ENCODE measurements around the gene LY86. TPM values are rescaled to one million over a fixed set of nuclear protein-coding genes. Genes with fewer than 3 reads are reported as not detected.
"Not testable (repeated sequence)": the region's sequence is repeated elsewhere in the genome, so short reads cannot be mapped to it uniquely, and the experiment has no call there.

The LY86 gene
- polyA plus RNA-seq, 3 donors from 2014 or later, result 3.2 to 26.3 (median 17.1) TPM

DNA sequence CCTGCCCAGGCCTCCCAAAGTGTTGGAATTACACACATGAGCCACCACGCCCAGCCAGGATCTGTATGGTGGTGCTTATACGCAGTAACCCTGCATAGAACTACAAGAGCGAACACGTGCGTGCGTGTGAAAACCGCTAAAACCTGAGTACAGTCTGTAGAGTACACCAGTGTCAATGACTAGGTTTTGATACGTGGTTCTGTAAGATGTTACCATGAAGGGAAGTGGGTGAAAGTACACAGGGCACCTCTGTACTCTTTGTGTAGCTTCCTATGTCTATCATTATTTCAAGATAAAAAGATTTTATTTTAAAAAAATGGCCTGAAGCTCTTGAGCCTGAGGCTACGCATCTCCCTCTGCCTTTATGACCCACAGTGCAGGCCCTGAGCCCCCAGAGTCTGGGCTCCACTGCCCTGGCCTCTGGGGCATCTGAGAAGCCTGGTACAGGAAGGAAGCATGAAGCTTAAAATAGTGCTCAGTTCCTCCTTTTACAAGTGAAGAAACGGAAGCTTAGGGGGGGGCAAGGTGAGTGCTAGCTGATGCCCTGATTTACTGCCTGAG is 21.6 kb downstream of the LY86 start:
- Mint-ChIP-seq H3K36me3 (no peaks in the 10 kb centered on the region), H3K27ac (peak overlapping the region; percentile 69 to 90 (median 88)), H3K27me3 (ENCODE audit: low read depth in 3 of 3) (peaks cover 10 to 28% (median 12%) of the 10 kb centered on the region in 3 donors), H3K4me1 (peaks cover 52 to 60% of the 10 kb centered on the region in 2 donors), H3K9me3 (peaks cover 0 to 8% (median 0%) of the 10 kb centered on the region in 6 donors), H3K4me3 (peak overlapping the region; percentile 36 to 64 (median 53))
- peak; percentile 60 to 72 (median 67) for DNase-seq

GRCh38 chr6:6611486-6611885 is 23.0 kb downstream of the LY86 start:
- Mint-ChIP-seq H3K27ac (peak overlapping the region; percentile 55 to 90 (median 76)), H3K4me3 (peak overlapping the region in 3 of 5 donors; percentile 8 to 41 (median 23)), H3K4me1 (peaks cover 52 to 60% of the 10 kb centered on the region in 2 donors), H3K36me3 (no peaks in the 10 kb centered on the region), H3K9me3 (peaks cover 0 to 8% (median 0%) of the 10 kb centered on the region in 6 donors), H3K27me3 (ENCODE audit: low read depth in 3 of 3) (peaks cover 10 to 22% (median 12%) of the 10 kb centered on the region in 3 donors)
- DNase-seq, result no peak

DNA sequence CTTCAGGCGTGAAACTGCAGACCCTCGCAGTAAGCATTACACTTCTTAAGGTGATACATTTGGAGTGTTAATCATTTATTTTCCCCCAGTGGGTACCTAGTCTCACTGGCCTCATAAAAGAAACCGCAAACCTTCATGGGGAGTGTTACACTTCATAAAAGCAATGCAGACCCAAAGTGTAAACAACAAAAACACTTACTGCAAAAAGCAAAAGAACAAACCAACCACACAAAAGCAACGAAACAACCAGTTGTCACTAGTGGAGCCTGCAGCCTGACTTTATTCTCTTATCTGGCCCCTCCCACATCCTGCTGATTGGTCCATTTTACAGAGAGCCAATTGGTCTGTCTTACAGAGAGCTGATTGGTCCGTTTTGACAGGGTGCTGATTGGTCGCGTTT is 23.8 kb downstream of the LY86 start:
- Mint-ChIP-seq H3K36me3 (no peaks in the 10 kb centered on the region), H3K9me3 (peaks cover 0 to 8% (median 0%) of the 10 kb centered on the region in 6 donors), H3K27me3 (ENCODE audit: low read depth in 3 of 3) (peaks cover 10 to 25% (median 10%) of the 10 kb centered on the region in 3 donors), H3K4me1 (peaks cover 52 to 60% of the 10 kb centered on the region in 2 donors), H3K27ac (peak overlapping the region; percentile 30 to 78 (median 71)), H3K4me3 (peak overlapping the region; percentile 8 to 43 (median 41))
- DNase-seq, result peak; percentile 46 to 72 (median 60)

DNA sequence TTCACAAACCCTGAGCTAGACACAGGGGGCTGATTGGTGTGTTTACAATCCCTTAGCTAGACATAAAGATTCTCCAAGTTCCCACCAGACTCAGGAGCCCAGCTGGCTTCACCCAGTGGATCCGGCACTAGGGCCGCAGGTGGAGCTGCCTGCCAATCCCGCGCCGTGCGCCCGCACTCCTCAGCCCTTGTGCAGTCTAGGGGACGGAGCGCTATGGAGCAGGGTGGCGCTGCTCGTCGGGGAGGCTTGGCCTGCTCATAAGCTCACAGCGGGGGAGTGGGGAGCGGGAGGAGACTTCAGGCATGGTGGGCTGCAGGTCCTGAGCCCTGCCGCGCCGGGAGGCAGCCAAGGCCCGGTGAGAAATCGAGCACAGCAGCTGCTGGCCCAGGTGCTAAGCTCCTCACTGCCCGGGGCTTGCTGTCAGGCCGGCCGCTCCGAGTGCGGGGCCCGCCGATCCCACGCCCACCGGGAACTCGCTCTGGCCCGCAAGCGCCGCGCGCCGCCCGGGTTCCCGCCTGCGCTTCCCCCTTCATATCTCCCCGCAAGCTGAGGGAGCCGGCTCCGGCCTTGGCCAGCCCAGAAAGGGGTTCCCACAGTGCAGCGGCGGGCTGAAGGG is 24.7 kb downstream of the LY86 start:
- Mint-ChIP-seq H3K27ac (peak overlapping the region in 4 of 6 donors; percentile 58 to 88 (median 73)), H3K4me3 (peak overlapping the region in 1 of 5 donors; percentile 81), H3K4me1 (peaks cover 52 to 58% of the 10 kb centered on the region in 2 donors), H3K27me3 (ENCODE audit: low read depth in 3 of 3) (peaks cover 9 to 26% (median 10%) of the 10 kb centered on the region in 3 donors)
- not testable (repeated sequence) for DNase-seq, H3K9me3 Mint-ChIP-seq, H3K36me3 Mint-ChIP-seq

GRCh38 chr6:6614096-6614982 is 25.8 kb downstream of the LY86 start:
- no peaks in the 10 kb centered on the region for H3K36me3 Mint-ChIP-seq
- H3K27me3 Mint-ChIP-seq (ENCODE audit: low read depth in 3 of 3), result peaks cover 9 to 30% (median 10%) of the 10 kb centered on the region in 3 donors
- H3K4me3 Mint-ChIP-seq, result peak overlapping the region; percentile 36 to 81 (median 60)
- peak; percentile 57 to 73 (median 58) for DNase-seq
- peaks cover 49 to 50% of the 10 kb centered on the region in 2 donors for H3K4me1 Mint-ChIP-seq
- H3K27ac Mint-ChIP-seq, result peak overlapping the region; percentile 77 to 94 (median 86)
- peaks cover 0 to 8% (median 0%) of the 10 kb centered on the region in 6 donors for H3K9me3 Mint-ChIP-seq

- Mint-ChIP-seq H3K9me3 (peaks cover 0 to 8% (median 0%) of the 10 kb centered on the region in 6 donors), H3K4me1 (peaks cover 43 to 44% of the 10 kb centered on the region in 2 donors), H3K36me3 (no peaks in the 10 kb centered on the region), H3K27me3 (ENCODE audit: low read depth in 3 of 3) (peaks cover 9 to 28% (median 12%) of the 10 kb centered on the region in 3 donors), H3K27ac (peak overlapping the region; percentile 77 to 94 (median 86)), H3K4me3 (peak overlapping the region in 3 of 5 donors; percentile 36 to 81 (median 60))
- peak in 1 of 3 donors; percentile 21 for DNase-seq
These were observed 26.4 kb downstream of the LY86 start for GRCh38 chr6:6614983-6615349.

GRCh38 chr6:6616656-6617055 is 28.1 kb downstream of the LY86 start:
- DNase-seq, result no peak
- Mint-ChIP-seq H3K9me3 (peaks cover 0 to 8% (median 0%) of the 10 kb centered on the region in 6 donors), H3K27ac (peak overlapping the region in 3 of 6 donors; percentile 10 to 41 (median 11)), H3K36me3 (no peaks in the 10 kb centered on the region), H3K27me3 (ENCODE audit: low read depth in 3 of 3) (peaks cover 9 to 28% (median 9%) of the 10 kb centered on the region in 3 donors), H3K4me1 (peaks cover 26 to 27% of the 10 kb centered on the region in 2 donors), H3K4me3 (no peak overlapping the region)

DNA sequence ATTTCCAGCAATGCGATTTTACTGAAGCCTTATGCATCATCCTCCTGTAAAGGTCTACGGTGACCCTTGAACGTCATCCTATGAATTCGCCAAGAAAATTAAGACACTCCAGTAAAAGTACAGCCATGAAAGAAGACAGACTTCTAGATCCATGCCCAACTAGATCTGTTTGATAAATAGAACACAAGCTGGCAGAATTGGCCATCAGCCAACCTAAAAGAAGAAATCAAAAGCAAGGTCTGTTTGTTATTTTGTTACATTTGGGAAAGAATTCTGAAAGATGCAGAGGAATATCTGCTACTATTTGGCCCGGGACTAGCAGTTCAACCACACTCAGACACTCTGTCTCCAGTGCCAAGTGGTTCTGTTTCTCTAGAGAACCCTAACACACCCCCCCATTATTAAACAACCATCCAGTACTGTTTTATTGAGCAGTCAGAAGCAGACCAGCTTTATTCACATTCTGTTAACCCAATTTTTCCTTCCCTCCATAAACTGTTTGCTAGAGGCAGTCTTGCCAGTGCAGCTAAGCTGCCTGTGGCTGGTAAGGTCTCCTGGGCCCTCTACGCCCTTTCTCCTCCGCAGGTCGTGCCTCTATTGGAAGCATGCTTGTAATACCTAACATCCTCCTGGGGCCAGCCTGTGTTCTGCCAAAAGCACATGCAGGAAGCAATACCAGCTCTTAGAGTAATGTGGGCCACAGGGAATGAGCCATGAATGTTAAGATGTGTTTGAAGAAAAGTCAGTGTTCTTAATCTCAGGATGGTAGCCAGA is 30.7 kb downstream of the LY86 start:
- no peak for DNase-seq
- no peak overlapping the region for H3K4me3 Mint-ChIP-seq
- peaks cover 0 to 15% (median 4%) of the 10 kb centered on the region in 3 donors for H3K27me3 Mint-ChIP-seq (ENCODE audit: low read depth in 3 of 3)
- no peak overlapping the region for H3K27ac Mint-ChIP-seq
- H3K9me3 Mint-ChIP-seq, result peaks cover 0 to under 1% (median 0%) of the 10 kb centered on the region in 6 donors
- H3K4me1 Mint-ChIP-seq, result peaks cover 9% of the 10 kb centered on the region in 2 donors
- no peaks in the 10 kb centered on the region for H3K36me3 Mint-ChIP-seq

DNA sequence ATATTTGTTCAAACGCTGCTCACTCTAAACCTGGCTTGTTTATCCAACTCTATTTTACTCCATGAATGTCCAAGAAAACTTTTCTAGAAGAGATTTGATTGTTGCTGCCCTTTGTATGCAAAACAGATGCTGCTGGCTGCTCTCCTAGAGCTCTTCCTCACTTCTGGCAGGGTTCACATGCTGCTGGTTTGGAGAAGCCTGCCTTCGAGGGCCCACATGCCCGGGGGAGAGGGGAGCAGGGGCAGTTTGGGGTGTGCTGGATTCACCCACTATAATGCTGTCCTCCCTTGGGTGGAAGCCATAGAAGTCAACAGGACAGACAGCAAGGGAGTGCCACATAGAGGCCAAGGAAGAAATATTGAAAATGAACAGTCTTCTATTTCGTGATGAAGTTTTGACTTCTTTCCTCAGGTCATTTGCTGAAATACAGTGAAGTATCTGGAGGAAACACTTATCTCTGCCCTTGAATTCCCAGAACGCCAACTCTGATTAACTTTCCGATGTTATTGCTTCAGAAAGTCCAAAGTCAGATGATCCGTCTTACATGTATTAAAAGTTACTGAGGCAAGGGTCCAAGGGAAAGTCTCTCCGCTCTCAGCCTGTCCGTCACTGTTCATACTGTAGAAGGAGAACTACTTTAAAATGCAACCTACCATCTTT is 32.4 kb downstream of the LY86 start:
- Mint-ChIP-seq H3K4me3 (no peak overlapping the region), H3K9me3 (no peaks in the 10 kb centered on the region), H3K27ac (no peak overlapping the region), H3K27me3 (ENCODE audit: low read depth in 3 of 3) (peaks cover 0 to 14% (median 2%) of the 10 kb centered on the region in 3 donors), H3K36me3 (no peaks in the 10 kb centered on the region), H3K4me1 (no peaks in the 10 kb centered on the region)
- no peak for DNase-seq

DNA sequence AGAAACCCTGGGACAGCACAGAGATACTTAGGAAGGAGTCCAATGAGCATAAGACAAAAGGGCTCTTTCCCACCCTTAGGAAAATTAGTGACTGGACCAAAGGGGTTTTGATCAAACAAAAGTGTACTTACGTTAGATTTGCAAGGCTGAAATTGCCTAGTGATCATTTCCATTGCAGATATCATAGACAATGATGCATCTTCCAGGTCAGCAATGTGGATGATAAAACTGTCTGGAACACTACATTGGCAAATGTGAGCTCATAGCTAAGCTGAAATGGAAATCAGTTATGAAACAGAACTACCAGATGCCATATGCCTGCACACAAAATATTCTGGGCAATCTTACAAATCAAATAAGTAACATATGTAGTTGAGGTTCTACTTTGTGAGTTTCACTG is 34.0 kb downstream of the LY86 start:
- no peak overlapping the region for H3K27ac Mint-ChIP-seq
- no peak for DNase-seq
- H3K4me3 Mint-ChIP-seq, result no peak overlapping the region
- H3K4me1 Mint-ChIP-seq, result no peaks in the 10 kb centered on the region
- no peaks in the 10 kb centered on the region for H3K9me3 Mint-ChIP-seq
- H3K36me3 Mint-ChIP-seq, result peaks cover 0 to 3% (median 0%) of the 10 kb centered on the region in 3 donors
- peaks cover 0 to 12% (median 2%) of the 10 kb centered on the region in 3 donors for H3K27me3 Mint-ChIP-seq (ENCODE audit: low read depth in 3 of 3)

GRCh38 chr6:6623553-6623952 is 35.0 kb downstream of the LY86 start:
- Mint-ChIP-seq H3K9me3 (no peaks in the 10 kb centered on the region), H3K27ac (no peak overlapping the region), H3K4me3 (no peak overlapping the region), H3K4me1 (no peaks in the 10 kb centered on the region), H3K36me3 (peaks cover 0 to 3% (median 0%) of the 10 kb centered on the region in 3 donors), H3K27me3 (ENCODE audit: low read depth in 3 of 3) (peaks cover 0 to 10% (median 2%) of the 10 kb centered on the region in 3 donors)
- no peak for DNase-seq

DNA sequence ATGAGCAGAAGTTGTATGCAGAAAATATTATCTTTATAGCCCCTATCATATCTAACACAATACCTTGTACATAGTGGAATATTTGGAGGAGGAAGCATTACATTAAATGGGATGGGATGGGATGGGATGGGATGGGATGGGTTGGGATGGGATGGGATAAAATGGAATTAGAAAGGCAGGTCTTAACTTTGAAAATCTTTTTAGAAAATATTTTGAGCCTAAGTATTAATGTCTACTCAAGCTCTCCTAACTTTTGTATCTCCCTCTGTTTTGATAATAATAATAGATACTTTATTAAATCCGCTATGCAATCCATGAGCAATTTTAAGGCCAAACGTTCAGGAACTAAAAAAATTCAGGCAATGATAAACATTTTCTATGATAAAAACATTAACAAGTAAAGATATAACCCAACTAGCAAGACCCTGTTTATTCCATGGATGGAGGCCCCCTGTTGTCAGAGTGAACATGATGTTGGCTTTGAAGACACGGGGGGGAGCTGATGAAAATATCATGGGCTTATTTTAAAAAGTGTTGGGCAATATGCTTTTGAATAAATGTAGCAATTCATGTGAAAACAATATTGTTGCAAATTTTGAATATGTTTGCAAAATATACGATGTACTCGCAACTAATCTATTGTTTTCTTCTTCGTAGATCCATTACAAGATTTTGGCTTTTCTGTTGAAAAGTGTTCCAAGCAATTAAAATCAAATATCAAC is 35.9 kb downstream of the LY86 start:
- Mint-ChIP-seq H3K4me3 (no peak overlapping the region), H3K4me1 (no peaks in the 10 kb centered on the region), H3K36me3 (peaks cover 0 to 3% (median 0%) of the 10 kb centered on the region in 3 donors), H3K27ac (no peak overlapping the region), H3K9me3 (no peaks in the 10 kb centered on the region), H3K27me3 (ENCODE audit: low read depth in 3 of 3) (peaks cover 0 to 8% (median 1%) of the 10 kb centered on the region in 3 donors)
- DNase-seq, result no peak

Measured in immature natural killer cell (primary cell).